Naive thymus-derived CD8-positive, alpha-beta T cell (primary cell): ENCODE data around the gene PCYT1B. TPM values are rescaled to one million over a fixed set of nuclear protein-coding genes. Genes with fewer than 3 reads are reported as not detected.

Experiments
- ATAC-seq, 2 donors: fragments of 150-1000 bp; cut with Tn5 transposase in 1 of 2; sonication (Bioruptor Pico), chemical (Tn5 transposase) in 1 of 2; 1 replicate in 1 of 2; 2 replicates in 1 of 2; pipeline ENCODE4 v1.10.0; 2021; ENCODE audit warnings: mild to moderate bottlenecking in 2 of 2, moderate library complexity in 2 of 2
- POLR2A ChIA-PET: fragments of 350-600 bp; sonication (Branson Sonifier 250); formaldehyde crosslinking; loops from one replicate; lab custom pipeline; 2021; ENCODE audit warnings: antibody characterized with exemption; lab: Charles Lee
- DNase-seq, 10 donors: peaks; one replicate each; pipeline versions ENCODE4 v3.0.0 to v3.0.0-alpha.2; 2020 to 2022
- H3K27ac Mint-ChIP-seq, 10 donors: one replicate each; pipeline ENCODE4 v1.8.0; 2020 to 2022; ENCODE audit warnings: mild to moderate bottlenecking in 10 of 10, mixed read lengths in 10 of 10, moderate library complexity in 4 of 10, inconsistent platforms in 1 of 10
- H3K27me3 Mint-ChIP-seq, 5 donors: one replicate each; pipeline ENCODE4 v1.8.0; 2021 to 2022; ENCODE audit warnings: mixed read lengths in 5 of 5
- H3K36me3 Mint-ChIP-seq, 3 donors: one replicate each; pipeline ENCODE4 v1.8.0; 2020 to 2022; ENCODE audit warnings: mixed read lengths in 3 of 3, mild to moderate bottlenecking in 2 of 3, inconsistent platforms in 1 of 3
- H3K4me1 Mint-ChIP-seq, 4 donors: one replicate each; pipeline ENCODE4 v1.8.0; 2021 to 2022; ENCODE audit warnings: mixed read lengths in 4 of 4
- H3K4me3 Mint-ChIP-seq, 10 donors: one replicate each; pipeline ENCODE4 v1.8.0; 2020 to 2022; ENCODE audit warnings: mild to moderate bottlenecking in 10 of 10, mixed read lengths in 10 of 10, moderate library complexity in 6 of 10, inconsistent platforms in 1 of 10
- H3K9me3 Mint-ChIP-seq, 9 donors: one replicate each; pipeline ENCODE4 v1.8.0; 2020 to 2022; ENCODE audit warnings: mixed read lengths in 9 of 9, mild to moderate bottlenecking in 3 of 9, inconsistent platforms in 1 of 9, moderate library complexity in 1 of 9
- polyA plus RNA-seq, 3 donors: library from polyadenylated mRNA; unstranded; fragments of 300-500 nt; fragmentation: Illumina TruSeq; gene quantifications; one replicate each; pipeline ENCODE4 v1.2.3, GENCODE V29; 2021
- total RNA-seq, 8 experiments: library from RNA in 2 of 8; stranded (reverse) in 2 of 8; gene quantifications; one replicate each; pipeline ENCODE4 v1.2.3 and lab custom pipeline; 2021 to 2026

The PCYT1B gene
- total and polyA plus RNA-seq, 5 experiments from 2014 or later: 0.02 TPM; not detected in 4

GRCh38 chrX:24553011-24553410 lies 94.1 kb downstream of the PCYT1B start:
- no peaks in the 10 kb centered on the region for H3K4me1 Mint-ChIP-seq
- DNase-seq: no peak
- ATAC-seq: no peak
- H3K27me3 Mint-ChIP-seq: no peaks in the 10 kb centered on the region
- POLR2A ChIA-PET: no interaction called here
- no peaks in the 10 kb centered on the region for H3K36me3 Mint-ChIP-seq
- H3K27ac Mint-ChIP-seq: no peak overlapping the region
- H3K4me3 Mint-ChIP-seq: no peak overlapping the region
- no peaks in the 10 kb centered on the region for H3K9me3 Mint-ChIP-seq

- no peak overlapping the region for H3K27ac Mint-ChIP-seq
- no peak overlapping the region for H3K4me3 Mint-ChIP-seq
- H3K36me3 Mint-ChIP-seq: peaks cover 0 to 4% (median 0%) of the 10 kb centered on the region in 3 donors
- POLR2A ChIA-PET: no interaction called here
- ATAC-seq (no peak), DNase-seq (no peak)
- H3K27me3 Mint-ChIP-seq: no peaks in the 10 kb centered on the region
- H3K9me3 Mint-ChIP-seq: no peaks in the 10 kb centered on the region
- no peaks in the 10 kb centered on the region for H3K4me1 Mint-ChIP-seq
Measured at GRCh38 chrX:24550166-24550565, 97.0 kb downstream of the PCYT1B start.

GRCh38 chrX:24547961-24548360 lies 99.2 kb downstream of the PCYT1B start:
- POLR2A ChIA-PET: no interaction called here
- no peaks in the 10 kb centered on the region for H3K27me3 Mint-ChIP-seq

GRCh38 chrX:24542756-24543155 lies 104.4 kb downstream of the PCYT1B start:
- no peak for ATAC-seq
- POLR2A ChIA-PET: no interaction called here
- H3K9me3 Mint-ChIP-seq: no peaks in the 10 kb centered on the region
- H3K36me3 Mint-ChIP-seq: peaks cover 0 to 41% (median 6%) of the 10 kb centered on the region in 3 donors
- no peak for DNase-seq
- no peak overlapping the region for H3K27ac Mint-ChIP-seq
- H3K4me3 Mint-ChIP-seq: no peak overlapping the region
- no peaks in the 10 kb centered on the region for H3K4me1 Mint-ChIP-seq
- no peaks in the 10 kb centered on the region for H3K27me3 Mint-ChIP-seq

More at GRCh38 chrX:24547961-24548360, 99.2 kb downstream of the PCYT1B start:
- Mint-ChIP-seq H3K27ac (no peak overlapping the region), H3K4me1 (no peaks in the 10 kb centered on the region), H3K9me3 (no peaks in the 10 kb centered on the region), H3K36me3 (peaks cover 0 to 18% (median 0%) of the 10 kb centered on the region in 3 donors), H3K4me3 (no peak overlapping the region)
- ATAC-seq (no peak), DNase-seq (no peak)

GRCh38 chrX:24536551-24536950 lies 110.6 kb downstream of the PCYT1B start:
- no peaks in the 10 kb centered on the region for H3K4me1 Mint-ChIP-seq
- no peaks in the 10 kb centered on the region for H3K9me3 Mint-ChIP-seq
- H3K4me3 Mint-ChIP-seq: no peak overlapping the region
- no peaks in the 10 kb centered on the region for H3K27me3 Mint-ChIP-seq
- POLR2A ChIA-PET: no interaction called here
- peak overlapping the region in 1 of 10 donors; percentile 30 for H3K27ac Mint-ChIP-seq
- peaks cover 0 to 60% (median 15%) of the 10 kb centered on the region in 3 donors for H3K36me3 Mint-ChIP-seq
- DNase-seq (no peak), ATAC-seq (no peak)

- no peak for DNase-seq
- ATAC-seq: no peak
- Mint-ChIP-seq H3K27me3 (no peaks in the 10 kb centered on the region), H3K9me3 (no peaks in the 10 kb centered on the region), H3K27ac (no peak overlapping the region), H3K36me3 (peaks cover 0 to 78% (median 9%) of the 10 kb centered on the region in 3 donors), H3K4me1 (no peaks in the 10 kb centered on the region), H3K4me3 (no peak overlapping the region)
- POLR2A ChIA-PET: no interaction called here
Measured at GRCh38 chrX:24528605-24529004, 118.5 kb downstream of the PCYT1B start.

GRCh38 chrX:24526616-24527015 lies 120.5 kb downstream of the PCYT1B start:
- Mint-ChIP-seq H3K9me3 (no peaks in the 10 kb centered on the region), H3K4me3 (no peak overlapping the region), H3K27me3 (no peaks in the 10 kb centered on the region), H3K4me1 (no peaks in the 10 kb centered on the region), H3K36me3 (peaks cover 2 to 71% (median 9%) of the 10 kb centered on the region in 3 donors), H3K27ac (no peak overlapping the region)
- DNase-seq: no peak
- ATAC-seq: no peak
- POLR2A ChIA-PET: no interaction called here

GRCh38 chrX:24525455-24525854 lies 121.7 kb downstream of the PCYT1B start:
- POLR2A ChIA-PET: no interaction called here
- H3K27ac Mint-ChIP-seq: peak overlapping the region in 1 of 10 donors; percentile 12
- DNase-seq (no peak), ATAC-seq (no peak)
- H3K4me3 Mint-ChIP-seq: no peak overlapping the region
- H3K36me3 Mint-ChIP-seq: peaks cover 5 to 72% (median 7%) of the 10 kb centered on the region in 3 donors
- no peaks in the 10 kb centered on the region for H3K27me3 Mint-ChIP-seq
- H3K9me3 Mint-ChIP-seq: no peaks in the 10 kb centered on the region
- no peaks in the 10 kb centered on the region for H3K4me1 Mint-ChIP-seq

- Mint-ChIP-seq H3K36me3 (peaks cover 3 to 60% (median 5%) of the 10 kb centered on the region in 3 donors), H3K27ac (peak overlapping the region in 1 of 10 donors; percentile 4), H3K4me3 (no peak overlapping the region), H3K27me3 (no peaks in the 10 kb centered on the region), H3K4me1 (peaks cover 0 to 3% (median under 1%) of the 10 kb centered on the region in 4 donors), H3K9me3 (no peaks in the 10 kb centered on the region)
- POLR2A ChIA-PET: no interaction called here
- DNase-seq (no peak), ATAC-seq (no peak)
Measured at GRCh38 chrX:24520472-24520871, 126.7 kb downstream of the PCYT1B start.

GRCh38 chrX:24515447-24515846 lies 131.7 kb downstream of the PCYT1B start:
- POLR2A ChIA-PET: no interaction called here
- no peak overlapping the region for H3K27ac Mint-ChIP-seq

GRCh38 chrX:24513416-24513815 lies 133.7 kb downstream of the PCYT1B start:
- Mint-ChIP-seq H3K36me3 (peaks cover 0 to 64% (median 0%) of the 10 kb centered on the region in 3 donors), H3K27ac (no peak overlapping the region)
- POLR2A ChIA-PET: no interaction called here

More at GRCh38 chrX:24515447-24515846, 131.7 kb downstream of the PCYT1B start:
- Mint-ChIP-seq H3K4me3 (no peak overlapping the region), H3K27me3 (no peaks in the 10 kb centered on the region), H3K36me3 (peaks cover 0 to 59% (median 0%) of the 10 kb centered on the region in 3 donors), H3K9me3 (no peaks in the 10 kb centered on the region), H3K4me1 (peaks cover 0 to 6% (median 1%) of the 10 kb centered on the region in 4 donors)
- DNase-seq (no peak), ATAC-seq (no peak)

GRCh38 chrX:24508375-24508774 lies 138.8 kb downstream of the PCYT1B start:
- Mint-ChIP-seq H3K4me1 (peaks cover 0 to 6% (median 4%) of the 10 kb centered on the region in 4 donors), H3K4me3 (no peak overlapping the region), H3K27me3 (no peaks in the 10 kb centered on the region), H3K9me3 (no peaks in the 10 kb centered on the region), H3K27ac (no peak overlapping the region), H3K36me3 (peaks cover 0 to 78% (median 3%) of the 10 kb centered on the region in 3 donors)
- ATAC-seq: no peak
- DNase-seq: no peak
- POLR2A ChIA-PET: no interaction called here

More at GRCh38 chrX:24513416-24513815, 133.7 kb downstream of the PCYT1B start:
- DNase-seq (no peak), ATAC-seq (no peak)
- peaks cover 0 to 6% (median 1%) of the 10 kb centered on the region in 4 donors for H3K4me1 Mint-ChIP-seq
- H3K27me3 Mint-ChIP-seq: no peaks in the 10 kb centered on the region
- H3K9me3 Mint-ChIP-seq: no peaks in the 10 kb centered on the region
- H3K4me3 Mint-ChIP-seq: no peak overlapping the region
